HG03558 (cell line): ENCODE measurements around the gene GTF2H2.
"Not testable (repeated sequence)": the region's sequence is repeated elsewhere in the genome, so short reads cannot be mapped to it uniquely, and the experiment has no call there.

ENCODE experiments used
- ATAC-seq: cut with Tn5 transposase; IDR thresholded peaks from one replicate; pipeline ENCODE4 v1.9.1; 2021; ENCODE audit warnings: moderate number of reproducible peaks; ENCODE audit not compliant: unreplicated experiment; ENCODE audit errors: extremely low read depth

Gene GTF2H2

GRCh38 chr5:71014176-71014575 lies 53.3 kb downstream of the GTF2H2 start:
- ATAC-seq: no peak

- no peak for ATAC-seq
These were observed 53.9 kb downstream of the GTF2H2 start for GRCh38 chr5:71013575-71013974.

- ATAC-seq: no peak
These were observed 56.2 kb downstream of the GTF2H2 start for GRCh38 chr5:71011194-71011792.

- ATAC-seq: not testable (repeated sequence)
These were observed 60.5 kb downstream of the GTF2H2 start for GRCh38 chr5:71006983-71007382.
